Hepatocyte (in vitro differentiated cells): ENCODE results near the gene CPED1.

Experiments used
- CTCF ChIP-seq: fragments of 200-600 bp; sonication (generic); IDR thresholded peaks from 2 replicates; pipeline ENCODE4 v1.5.1; 2016; ENCODE audit warnings: antibody characterized with exemption, mild to moderate bottlenecking; ENCODE audit not compliant: poor library complexity
- EZH2 ChIP-seq: fragments of 200-600 bp; sonication (generic); IDR thresholded peaks from 2 replicates; pipeline ENCODE4 v1.6.1; 2016; ENCODE audit warnings: antibody characterized with exemption, mild to moderate bottlenecking, borderline replicate concordance
- EZH2phosphoT487 ChIP-seq: fragments of 200-600 bp; sonication (generic); IDR thresholded peaks from one replicate; pipeline ENCODE4 v1.6.1; 2018; ENCODE audit warnings: antibody characterized with exemption, mild to moderate bottlenecking, low read depth, moderate library complexity; ENCODE audit not compliant: unreplicated experiment, severe bottlenecking

- TF ChIP-seq CTCF (no peak), EZH2 (no peak), EZH2phosphoT487 (no peak)
These were observed 353.4 kb downstream of the CPED1 start for GRCh38 chr7:121341933-121342332.
